D721Med (cell line): ENCODE results near the gene PHF21A.
A peak's percentile ranks its signal among the peaks of the same experiment; 100 is the strongest.
"Not testable (repeated sequence)": the region's sequence is repeated elsewhere in the genome, so short reads cannot be mapped to it uniquely, and the experiment has no call there.

Experiments
- DNase-seq: peaks from one replicate; pipeline ENCODE4 v3.0.0; 2011; ENCODE audit warnings: low spot score; ENCODE audit not compliant: insufficient read length
- FAIRE-seq: peaks from 2 replicates; lab custom pipeline; 2011; peaks lifted over from hg19 to GRCh38; lab: Jason Lieb, UNC
- TF ChIP-seq, protein P1 (sequence below): IDR thresholded peaks from 2 replicates; pipeline ENCODE4 v1.5.1; 2012; ENCODE audit warnings: mild to moderate bottlenecking, control low read depth; ENCODE audit not compliant: insufficient read depth; ENCODE audit errors: missing control alignments

PHF21A gene

DNA sequence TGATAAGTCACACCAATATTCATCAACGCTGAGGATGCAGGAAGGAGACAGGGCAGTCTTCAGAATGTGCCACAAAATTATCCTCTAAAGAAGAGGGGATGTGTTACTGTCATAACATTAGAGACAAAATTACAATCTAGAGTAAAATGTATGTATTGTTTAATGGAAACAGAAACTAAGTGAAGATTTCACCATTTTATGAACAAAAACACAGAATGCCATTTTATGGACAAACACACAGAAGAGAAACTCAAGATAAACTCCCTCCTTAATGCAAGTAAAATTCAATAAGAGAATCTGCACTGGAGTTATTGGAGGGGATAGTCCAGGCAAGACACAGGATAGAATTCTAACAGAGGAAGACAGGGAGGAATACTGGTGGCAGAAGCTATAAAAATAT, 136.0 kb downstream of the PHF21A start:
- TF ChIP-seq, protein P1, sequence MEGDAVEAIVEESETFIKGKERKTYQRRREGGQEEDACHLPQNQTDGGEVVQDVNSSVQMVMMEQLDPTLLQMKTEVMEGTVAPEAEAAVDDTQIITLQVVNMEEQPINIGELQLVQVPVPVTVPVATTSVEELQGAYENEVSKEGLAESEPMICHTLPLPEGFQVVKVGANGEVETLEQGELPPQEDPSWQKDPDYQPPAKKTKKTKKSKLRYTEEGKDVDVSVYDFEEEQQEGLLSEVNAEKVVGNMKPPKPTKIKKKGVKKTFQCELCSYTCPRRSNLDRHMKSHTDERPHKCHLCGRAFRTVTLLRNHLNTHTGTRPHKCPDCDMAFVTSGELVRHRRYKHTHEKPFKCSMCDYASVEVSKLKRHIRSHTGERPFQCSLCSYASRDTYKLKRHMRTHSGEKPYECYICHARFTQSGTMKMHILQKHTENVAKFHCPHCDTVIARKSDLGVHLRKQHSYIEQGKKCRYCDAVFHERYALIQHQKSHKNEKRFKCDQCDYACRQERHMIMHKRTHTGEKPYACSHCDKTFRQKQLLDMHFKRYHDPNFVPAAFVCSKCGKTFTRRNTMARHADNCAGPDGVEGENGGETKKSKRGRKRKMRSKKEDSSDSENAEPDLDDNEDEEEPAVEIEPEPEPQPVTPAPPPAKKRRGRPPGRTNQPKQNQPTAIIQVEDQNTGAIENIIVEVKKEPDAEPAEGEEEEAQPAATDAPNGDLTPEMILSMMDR, result no peak
- FAIRE-seq (no peak), DNase-seq (no peak)

DNA sequence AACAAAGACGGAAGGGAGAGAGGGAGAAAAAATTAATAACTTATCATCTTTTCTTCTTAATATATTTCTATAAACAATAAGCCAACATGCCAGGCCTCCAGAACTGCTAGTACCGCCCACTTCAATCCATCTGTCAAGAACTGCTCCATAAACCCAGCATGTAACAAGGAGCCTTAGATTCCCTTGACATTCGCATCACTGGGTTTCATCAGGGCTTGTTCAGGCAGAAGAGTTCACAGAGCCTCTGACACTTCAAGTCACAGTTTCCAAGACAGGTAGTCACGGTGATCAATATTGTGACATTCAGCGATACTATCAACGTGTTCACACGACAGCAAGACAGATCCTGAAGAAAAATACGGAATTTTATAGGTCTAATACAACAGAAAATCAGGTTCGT, 137.1 kb downstream of the PHF21A start:
- no peak for DNase-seq
- TF ChIP-seq, protein P1, result no peak
- no peak for FAIRE-seq

DNA sequence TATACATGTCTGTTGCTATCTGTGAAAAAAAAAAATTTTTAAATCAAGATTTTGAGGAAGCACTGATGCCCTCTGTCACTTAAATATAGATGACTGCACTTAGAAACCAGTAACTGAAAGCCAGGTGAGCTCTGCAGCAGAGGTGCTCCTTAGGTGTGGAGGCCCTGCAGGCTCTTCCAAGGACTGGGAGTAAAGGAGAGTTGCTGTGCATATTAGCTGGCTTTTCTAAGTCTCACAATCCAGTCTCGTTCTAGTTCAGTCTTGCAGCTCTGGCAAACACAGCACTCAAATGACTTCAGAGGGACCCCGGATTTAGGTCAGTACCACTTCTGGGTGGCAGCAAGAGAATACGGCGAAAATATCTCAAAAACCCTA, 137.8 kb downstream of the PHF21A start:
- DNase-seq (no peak), FAIRE-seq (no peak)
- TF ChIP-seq, protein P1, result no peak

DNA sequence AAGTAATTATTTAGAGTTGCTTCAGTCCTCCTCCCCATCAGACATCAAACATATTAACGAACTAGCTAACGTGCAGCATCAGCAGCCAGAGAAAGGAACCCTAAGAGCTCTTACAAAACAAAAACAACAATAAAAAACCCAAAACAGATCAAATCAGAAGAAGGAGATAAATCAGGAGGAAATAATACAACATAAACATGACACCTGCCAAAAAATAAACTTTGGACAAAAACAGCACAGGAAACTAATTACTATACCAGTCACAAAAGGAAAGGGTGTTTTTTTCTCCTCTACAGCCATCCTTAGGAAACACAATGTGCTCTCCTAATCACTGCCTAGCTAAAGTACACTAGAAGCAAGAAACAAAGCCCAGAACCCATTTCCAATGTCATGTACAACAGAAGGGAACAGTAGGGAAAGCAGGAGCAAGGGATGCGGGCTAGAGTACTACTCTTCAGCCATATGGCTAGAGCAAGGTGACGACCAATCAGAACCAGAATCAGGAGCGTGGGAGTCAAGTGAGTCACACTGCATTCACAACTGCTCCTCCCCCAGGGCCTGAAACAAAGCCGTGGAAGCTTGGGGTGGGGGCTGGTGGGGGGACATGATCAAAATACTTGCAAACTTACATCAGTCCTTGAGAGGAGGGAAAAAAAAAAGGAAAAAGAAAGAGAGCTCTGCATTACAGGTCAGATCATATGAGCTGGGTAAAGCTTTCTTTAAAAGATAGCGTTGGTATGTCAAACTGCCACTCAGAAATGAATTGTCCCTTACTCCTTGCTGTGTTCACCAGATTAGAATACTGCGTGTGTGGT, 138.4 kb downstream of the PHF21A start:
- DNase-seq, result no peak
- TF ChIP-seq, protein P1, result no peak
- no peak for FAIRE-seq

DNA sequence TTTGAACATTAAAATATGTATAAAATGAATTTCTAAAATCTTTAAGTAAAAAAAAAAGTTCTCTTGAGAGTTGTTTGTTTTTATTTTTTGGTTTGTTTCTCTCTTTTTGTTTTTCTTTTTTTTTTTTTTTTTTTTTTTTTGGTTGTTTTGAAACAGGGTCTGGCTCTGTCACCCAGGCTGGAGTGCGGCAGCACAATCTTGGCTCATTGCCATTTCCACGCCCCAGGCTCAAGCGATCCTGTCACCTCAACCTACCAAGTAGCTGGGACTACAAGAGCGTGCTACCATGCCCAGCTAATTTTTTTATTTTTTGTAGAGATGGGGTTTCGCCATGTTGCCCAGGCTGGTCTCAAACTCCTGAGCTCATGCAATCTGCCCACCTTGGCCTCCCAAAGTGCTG, 139.4 kb downstream of the PHF21A start:
- not testable (repeated sequence) for DNase-seq, FAIRE-seq

DNA sequence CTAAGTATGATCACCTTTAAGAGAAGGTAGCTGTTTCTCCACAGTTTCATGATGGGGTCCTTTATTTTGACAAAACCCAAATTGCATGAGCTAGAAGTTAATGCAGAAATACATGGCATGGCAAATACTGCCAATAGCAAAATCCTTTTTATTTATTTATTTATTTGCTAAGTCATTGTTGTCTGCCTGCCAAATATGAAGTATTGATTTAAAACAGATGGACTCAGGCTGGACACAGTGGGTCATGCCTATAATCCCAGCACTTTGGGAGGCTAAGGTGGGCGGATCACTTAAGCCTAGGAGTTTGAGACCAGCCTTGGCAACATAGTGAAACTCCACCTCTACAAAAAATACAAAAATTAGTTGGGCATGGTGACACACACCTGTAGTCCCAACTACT, 146.4 kb downstream of the PHF21A start:
- TF ChIP-seq, protein P1, result no peak
- no peak for FAIRE-seq
- no peak for DNase-seq

DNA sequence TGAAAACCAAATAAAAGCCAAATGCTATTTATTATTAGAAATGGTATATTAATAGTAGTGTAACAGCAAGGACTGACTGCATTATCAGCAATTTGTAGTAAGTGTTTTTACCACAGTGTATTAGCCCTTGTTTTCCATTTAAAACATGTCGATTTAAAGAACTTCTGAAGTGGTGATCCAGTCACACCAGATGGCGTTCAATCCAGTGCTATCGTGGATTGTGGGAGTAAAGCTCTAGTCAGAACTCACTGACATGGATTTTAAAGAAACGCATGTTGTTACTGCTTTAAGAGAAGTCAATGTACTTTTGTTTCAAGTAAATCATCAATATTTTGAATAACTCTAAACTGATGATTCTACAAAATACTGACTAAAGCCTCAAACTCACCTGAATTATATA, 147.7 kb downstream of the PHF21A start:
- DNase-seq (no peak), FAIRE-seq (peak; percentile 55)
- TF ChIP-seq, protein P1, result no peak

DNA sequence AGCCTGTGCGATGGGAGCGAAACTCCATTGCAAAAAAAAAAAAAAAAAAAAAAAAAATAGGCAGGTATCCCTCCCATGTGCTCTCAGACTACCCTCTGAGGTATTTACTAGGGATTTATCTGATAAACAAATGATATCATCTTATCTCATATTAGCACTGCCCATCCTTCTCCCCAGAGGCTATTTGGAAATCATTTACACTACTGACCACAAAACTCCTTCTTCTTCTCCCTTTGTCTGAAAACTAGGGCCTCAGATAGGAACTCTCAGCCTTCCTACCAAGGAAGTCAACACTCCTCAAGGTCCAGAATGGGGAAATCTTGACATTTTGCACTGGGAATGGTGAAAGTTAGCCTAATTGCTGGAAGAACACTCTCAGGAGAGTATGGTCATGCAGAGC, 152.4 kb downstream of the PHF21A start:
- FAIRE-seq (no peak), DNase-seq (no peak)
- TF ChIP-seq, protein P1, result no peak
